Fibroblast of skin of scalp (primary cell): ENCODE data around the gene MEX3C.

Experiments
- DNase-seq: peaks from one replicate; pipeline ENCODE4 v3.0.0-alpha.2; 2013

Gene MEX3C

DNA sequence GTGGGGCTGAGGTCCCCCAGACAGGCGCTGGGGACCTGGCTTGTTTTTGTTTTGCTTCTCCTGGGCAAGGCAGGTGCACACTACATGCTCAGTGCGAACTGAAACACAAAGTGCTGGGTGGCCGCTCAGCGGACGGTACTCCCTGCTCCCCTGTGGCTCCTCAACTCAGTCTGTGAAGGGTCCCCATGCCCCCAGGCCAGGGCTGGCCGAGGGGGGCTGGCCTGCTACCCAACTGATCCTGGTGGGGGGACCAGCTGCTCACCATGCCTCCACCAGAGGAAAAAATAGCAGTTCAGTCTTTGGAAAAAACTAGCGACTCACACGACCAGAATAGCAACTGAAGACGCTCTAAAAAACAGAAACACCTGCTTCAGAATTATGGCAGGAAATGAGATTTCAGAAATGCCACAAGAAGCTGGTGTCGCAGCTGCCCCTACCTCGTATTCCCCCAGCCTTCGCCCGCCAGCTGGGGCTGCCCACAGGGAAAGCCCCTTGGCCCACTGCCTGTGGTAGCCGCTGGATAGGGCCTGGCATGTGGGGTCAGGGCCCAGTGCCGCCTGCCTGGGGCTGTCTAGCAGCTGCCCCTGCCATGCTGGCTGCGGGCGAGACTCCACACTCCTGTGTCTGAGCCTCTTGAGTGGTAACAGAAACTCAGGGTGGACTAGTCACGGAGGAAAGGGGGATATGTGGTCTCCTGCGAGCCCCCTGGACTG is 43.7 kb downstream of the MEX3C start:
- DNase-seq = no peak

DNA sequence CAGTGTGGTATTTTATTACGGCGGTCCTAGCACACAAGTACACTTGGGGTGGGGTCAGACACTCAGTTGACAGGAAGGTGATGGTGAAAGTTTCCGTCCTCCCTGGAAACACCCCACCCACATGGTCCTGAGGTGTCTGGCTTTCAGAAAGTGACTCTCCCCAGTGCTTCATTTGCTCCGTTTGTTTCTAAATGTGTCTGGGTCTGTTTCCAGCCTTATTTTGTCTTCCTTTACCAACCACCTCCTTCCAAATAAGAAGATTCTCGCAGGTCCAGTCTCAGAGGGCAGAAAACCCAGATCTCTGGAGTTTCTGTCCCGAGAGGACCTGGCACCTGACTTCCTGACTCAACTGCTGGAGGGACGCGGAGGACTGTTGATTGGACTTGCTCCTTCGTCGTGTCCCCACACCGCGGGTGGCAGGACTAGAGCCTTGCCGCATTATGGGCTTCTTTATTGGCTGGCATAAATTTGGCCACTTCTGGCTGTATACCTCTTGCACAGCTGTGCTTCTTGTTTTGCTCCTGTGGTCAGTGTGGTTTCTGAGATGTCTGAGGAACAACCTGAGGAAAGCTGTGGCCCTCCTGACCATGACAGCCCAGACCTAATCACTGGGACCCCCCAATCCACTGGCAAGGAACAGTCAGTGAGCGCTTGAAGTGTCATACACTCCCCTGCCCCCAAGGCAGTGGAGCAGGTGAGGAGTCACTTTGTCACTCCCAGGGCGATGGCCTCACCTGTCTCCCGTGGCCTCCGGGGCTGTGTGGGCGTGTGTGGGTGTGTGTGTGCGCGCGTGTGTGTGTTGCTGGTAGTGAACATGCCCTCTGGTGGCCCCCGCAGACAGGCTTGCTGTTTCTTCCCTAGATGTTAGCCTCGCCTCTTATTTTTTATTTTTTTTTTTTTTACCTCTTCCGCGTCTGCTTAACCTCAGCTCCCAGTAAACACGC is 45.6 kb downstream of the MEX3C start:
- no peak for DNase-seq

DNA sequence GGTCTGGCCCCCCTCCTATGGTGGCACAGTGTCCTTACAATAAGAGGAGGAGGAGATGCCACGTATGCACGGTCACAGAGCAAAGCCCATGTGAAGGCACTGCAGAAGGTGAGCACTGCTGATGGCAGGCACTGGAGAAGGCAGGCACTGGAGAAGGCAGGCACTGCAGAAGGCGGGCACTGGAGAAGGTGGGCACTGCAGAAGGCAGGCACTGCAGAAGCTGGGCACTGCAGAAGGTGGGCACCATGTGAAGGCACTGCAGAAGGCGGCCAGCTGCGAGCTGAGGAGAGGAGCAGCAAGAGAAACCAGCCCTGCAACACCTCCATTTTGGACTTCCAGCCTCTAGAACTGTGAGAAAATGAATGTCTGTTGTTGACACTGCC is 46.3 kb downstream of the MEX3C start:
- DNase-seq = no peak

DNA sequence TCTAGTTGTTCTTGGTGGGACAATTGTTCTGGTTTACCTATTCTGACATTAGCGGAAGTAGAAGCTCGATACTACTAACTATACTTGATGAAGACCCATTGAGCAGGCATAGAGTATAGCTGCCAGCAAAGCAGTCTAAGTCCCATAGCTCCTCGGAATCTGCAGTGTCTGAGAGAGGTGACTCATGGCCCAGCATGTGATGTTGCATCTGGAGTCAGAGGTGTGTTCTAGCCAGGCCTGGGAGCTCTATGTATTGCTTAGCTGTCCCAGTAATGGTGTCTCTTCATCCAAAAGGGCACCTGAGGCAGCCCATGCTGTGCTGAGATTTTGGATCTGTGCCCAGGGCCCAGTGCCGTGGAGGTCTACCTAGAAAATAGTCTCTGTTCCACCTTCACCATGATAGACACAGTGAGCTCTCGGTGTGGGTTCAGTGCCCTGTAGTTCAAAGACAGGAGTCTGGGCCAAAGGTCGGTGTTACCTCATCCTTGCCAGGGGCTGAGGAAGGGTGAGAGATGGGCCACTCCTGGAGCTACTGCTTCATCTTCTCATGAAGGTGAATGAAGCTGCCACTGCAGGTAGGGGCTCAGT is 47.3 kb downstream of the MEX3C start:
- DNase-seq = no peak

DNA sequence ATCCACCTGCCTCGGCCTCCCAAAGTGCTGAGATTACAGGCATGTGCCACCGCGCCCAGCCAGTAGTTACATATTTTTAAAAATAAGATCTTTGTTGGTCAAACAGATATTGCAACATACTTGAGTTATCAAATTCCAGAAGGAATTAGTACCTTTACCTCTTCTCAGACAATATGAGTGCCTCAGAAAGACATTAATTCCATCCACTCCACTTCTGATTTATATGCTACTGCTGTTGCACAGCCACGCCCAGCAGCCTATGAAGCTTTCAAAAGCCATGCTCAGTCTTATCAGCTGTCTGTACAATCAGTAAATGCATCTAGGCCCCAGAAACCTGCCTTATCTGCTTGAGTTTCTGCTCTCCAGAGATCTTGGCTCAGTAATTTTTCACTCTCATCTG is 47.8 kb downstream of the MEX3C start:
- DNase-seq = no peak

DNA sequence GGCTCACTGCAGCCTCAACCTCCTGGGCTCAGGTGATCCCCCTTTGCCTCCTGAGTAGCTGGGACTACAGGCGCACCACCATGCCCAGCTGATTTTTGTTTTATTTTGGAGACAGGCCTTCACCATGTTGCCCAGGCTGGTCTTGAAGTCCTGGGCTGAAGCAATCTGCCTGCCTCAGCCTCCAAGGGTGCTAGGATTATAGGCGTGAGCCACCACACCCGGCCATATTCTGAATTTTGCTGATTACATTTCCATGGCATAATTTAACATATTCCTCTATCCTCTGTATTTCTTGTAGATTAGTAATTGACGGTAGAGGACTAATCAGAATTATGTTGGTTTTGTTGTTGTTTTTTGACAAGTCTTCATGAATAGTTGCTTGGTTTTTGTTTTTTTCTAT is 50.6 kb downstream of the MEX3C start:
- no peak for DNase-seq

DNA sequence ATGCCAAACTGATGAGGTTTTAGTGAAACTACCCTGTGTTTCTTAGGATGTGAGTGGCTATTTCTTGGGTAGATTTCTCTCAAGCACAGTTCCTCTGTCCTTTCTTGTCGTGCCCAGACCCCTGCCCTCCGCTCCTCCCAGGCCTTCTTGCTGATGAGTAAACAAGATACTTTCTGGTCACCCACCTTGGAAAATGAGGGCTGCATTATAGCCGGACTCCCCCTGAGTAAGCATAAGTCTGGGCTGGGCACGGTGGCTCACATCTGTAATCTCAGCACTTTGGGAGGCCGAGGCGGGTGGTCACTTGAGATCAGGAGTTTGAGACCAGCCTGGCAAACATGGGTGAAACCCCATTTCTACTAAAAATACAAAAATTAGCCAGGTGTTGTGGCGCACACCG is 58.5 kb downstream of the MEX3C start:
- no peak for DNase-seq

DNA sequence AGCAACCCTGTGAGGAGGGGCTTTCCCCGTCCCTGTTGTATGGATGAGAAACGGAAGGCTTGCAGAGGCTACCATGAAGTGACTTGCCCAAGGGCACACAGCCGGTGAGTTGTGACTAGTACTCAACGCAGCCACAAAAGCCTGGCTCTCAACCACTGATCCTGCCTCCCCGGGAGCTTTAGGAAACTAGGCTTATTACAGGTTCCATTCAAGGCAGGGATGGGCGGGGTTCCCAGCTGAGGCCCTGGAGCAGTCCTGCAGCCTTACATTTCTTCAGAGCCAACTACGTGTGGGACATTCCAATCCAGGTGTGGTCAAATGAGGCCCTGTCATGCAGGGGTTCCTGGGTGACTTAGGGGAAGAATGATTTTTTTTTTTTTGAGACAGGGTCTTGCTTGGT is 59.6 kb downstream of the MEX3C start:
- no peak for DNase-seq

DNA sequence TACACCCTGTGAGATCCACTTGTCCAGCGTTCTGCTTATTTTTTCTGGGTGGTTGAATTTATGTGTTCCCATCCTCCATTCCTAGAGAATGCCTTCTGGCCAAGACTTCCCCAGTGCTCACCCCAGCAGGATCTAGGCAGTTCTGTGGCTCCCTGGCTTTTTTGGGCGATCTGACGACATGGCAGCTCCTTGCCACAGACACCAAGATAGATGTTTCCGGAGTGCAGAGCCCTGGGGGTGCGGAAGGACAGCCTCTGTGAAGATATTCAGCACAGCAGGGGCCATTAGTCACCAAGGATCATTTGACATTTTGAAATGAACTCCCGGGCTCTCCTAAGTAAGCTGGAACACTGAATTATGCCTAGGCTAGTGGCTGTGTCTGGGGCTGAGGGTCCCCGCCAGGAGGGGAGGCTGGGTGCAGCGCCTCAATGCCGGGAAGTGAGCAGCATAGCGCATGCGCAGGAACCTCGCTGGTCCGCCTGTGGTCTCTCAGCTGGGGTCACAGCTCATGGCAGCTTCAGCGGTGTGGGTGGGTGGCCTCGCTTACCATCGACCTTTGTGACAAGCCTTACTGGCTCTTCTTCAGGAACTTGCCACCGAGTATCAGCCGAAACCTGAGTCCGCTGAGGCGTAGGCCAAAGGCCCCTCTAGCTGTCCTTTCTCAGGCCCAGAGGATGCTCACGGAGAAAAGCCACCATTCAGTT is 60.3 kb downstream of the MEX3C start:
- DNase-seq = peak; percentile 65

DNA sequence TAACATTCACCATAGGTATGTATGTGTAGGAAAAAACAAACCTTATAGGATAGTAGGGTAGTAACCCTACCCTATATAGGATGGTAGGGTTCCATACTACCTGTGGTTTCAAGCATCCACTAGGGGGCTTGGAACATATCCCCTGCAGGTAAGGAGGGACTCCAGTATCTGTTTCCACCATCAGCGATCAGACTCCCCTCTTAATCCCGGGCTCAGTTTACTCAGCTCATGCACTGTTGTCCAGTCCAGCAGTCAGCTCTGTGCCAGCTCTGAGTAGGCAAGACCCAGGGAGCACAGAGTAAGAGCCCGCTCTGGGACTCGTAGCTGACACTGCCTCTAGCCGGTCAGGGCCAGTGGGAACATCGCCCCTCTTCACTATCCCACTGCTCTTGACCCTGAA is 61.7 kb downstream of the MEX3C start:
- DNase-seq = no peak

DNA sequence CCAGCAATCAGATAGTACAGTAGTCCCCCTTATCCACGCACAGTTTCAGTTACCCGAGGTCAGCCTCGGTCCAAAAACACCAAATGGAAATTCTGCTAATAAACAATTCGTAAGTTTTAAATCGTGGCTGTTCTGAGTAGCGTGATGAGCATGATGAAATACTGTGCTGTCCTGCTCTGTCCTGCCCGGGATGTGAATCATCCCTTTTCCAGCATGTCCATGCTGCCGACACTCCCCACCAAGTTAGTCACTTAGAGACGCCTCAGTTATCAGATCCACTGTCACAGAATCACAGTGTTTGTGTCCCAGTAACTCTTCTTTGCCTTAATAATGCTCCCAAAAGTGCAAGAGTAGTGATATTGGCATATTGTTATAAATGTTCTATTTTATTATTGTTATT is 62.1 kb downstream of the MEX3C start:
- peak; percentile 59 for DNase-seq

DNA sequence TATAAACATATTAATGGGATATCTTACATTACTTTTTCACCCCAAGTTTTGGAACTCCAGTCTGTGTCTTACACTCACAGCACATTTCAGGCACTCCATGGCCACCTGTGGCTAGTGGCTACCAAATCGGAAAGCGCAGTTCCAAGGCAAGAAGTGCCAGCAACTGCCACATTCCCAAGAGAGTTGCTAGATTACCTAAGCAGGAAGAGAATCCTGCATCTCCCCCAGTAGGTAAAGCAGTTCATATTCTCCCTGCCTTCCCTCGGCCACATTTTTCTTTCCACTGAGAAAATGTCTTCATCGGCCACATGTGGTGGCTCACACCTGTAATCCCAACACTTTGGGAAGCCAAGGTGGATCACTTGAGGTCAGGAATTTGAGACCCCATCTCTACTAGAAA is 62.8 kb downstream of the MEX3C start:
- no peak for DNase-seq

DNA sequence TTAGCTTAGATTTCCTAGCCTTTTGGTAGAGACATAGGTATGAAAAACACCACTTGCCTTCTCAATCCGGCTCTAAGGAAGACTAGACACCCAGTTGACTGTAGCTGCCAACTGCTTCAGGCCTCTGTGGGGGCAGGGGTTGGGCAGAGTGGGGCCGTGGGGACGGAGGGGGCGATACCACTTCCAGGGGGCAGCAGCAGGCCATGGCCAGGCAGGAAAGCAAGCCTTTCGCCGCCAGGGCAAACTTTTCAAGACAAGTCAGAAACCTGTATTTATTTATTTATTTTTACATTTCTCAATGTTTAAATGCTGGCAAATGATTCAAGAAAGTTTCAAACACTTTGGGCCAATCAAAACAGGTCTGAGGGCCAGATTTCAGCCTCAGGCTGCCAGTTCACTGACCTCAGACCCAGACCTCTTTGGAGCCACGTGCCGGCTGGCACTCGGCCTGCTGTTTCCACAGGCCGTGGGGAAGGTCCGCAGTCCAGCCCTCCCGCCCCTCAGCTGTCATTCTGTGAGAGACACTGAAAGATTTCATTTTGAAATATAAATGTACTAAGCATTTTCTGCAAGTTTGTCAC is 63.8 kb downstream of the MEX3C start:
- DNase-seq = no peak

DNA sequence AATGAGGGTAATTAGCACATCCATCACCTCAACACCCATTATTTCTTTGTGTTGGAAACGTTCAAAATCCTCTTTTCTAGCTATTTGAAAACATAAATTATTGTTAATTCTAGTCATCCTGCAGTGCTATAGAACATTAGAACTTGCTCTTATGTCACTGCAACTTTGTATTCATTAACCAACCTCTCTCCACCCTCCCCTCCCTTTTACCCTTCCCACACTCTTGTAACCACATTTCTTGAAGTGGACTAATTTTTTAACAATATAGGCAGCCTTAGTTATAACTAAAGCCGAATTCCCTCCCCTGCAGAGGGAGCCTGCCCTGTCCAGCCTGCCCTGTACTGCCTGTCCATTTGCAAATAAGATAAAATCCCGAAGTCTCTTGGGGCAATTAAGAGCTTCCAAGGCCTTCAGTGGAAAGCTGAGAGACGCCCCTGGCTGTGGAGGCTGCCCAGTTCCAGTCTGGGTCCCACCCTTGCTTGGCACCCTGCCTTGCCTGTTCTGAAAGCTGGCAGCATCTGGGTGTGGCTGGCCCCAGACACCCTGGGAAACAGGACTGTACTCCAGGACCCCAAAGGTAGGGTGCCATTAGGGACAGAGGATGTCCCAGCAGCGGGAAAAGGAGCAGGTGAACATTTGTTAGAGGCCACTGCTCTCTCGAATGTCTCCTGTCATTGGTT is 65.1 kb downstream of the MEX3C start:
- no peak for DNase-seq

DNA sequence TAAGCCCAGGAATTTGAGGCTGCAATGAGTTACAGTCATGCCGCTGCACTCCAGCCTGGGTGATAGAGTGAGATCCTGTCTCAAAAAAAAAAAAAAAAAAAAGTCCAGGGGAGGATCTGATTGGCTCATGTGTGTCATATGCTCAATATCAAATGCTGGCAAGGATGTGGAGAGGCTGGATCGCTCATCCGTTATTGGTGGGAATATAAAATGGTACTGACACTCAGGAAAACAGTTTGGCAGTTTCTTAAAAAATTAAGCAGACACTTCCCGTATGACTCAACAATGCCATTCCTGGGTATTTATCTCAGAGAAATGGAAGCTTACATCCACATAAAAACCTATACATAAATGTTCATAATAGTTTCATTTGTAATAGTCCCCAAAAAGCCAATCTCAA is 68.9 kb downstream of the MEX3C start:
- DNase-seq = no peak

DNA sequence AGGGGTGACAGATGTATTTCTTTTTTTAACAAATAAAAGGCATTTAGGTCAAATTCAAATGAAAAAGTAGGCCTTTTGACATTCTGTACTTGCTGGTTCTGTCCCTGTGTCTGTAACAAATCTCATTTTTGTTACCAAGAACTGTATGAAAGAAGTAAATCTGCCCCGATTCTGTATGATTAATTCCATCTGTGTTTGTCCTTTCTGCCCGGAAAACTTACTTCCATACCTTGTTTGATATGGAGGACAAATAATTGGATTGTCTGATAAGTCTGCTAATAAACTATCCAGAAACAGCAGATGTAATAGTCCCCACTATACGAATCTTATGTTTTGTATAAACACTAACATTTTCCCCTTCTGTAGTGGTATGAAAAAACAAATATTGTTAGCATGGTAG is 69.8 kb downstream of the MEX3C start:
- DNase-seq = no peak

DNA sequence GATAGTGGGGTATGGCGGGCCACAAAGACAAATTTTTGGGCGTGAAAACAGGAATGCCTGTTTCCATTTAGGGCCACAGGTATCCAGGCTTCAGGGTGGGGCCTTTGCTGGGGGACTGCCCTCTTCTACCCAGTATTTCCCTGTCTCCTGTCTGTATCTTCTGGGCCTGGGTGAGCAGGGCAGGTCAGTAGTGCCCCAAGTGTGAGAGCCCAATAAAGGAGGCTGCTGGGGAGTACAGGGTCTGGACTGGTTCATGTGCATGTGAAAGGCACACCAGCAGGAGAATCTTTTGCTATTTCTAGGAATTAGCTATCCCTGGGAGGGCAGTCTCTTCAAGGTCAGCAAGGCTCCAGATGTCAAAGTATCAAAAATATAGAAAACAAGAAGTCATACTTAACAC is 71.5 kb downstream of the MEX3C start:
- DNase-seq = no peak
